Activated T-cell treated with anti-CD3 and anti-CD28 coated beads, Interleukin-2, amount 50 U/mL, for 72 hours (primary cell): Measurements from ENCODE around the gene ANKS1B. TPM values are rescaled to one million over a fixed set of nuclear protein-coding genes. Genes with fewer than 3 reads are reported as not detected.
"Not testable (repeated sequence)": the region's sequence is repeated elsewhere in the genome, so short reads cannot be mapped to it uniquely, and the experiment has no call there.

ENCODE experiments used
- ATAC-seq, 2 donors: fragments of 150-1000 bp; cut with Tn5 transposase; replicated peaks in 1 of 2; 2 replicates each; pipeline ENCODE4 v1.10.0; 2021; ENCODE audit warnings: moderate library complexity in 2 of 2, mild to moderate bottlenecking in 1 of 2
- DNase-seq, 2 donors: peaks; one replicate each; pipeline ENCODE4 v3.0.0; 2021 to 2022; ENCODE audit warnings: mixed read lengths in 1 of 2
- H3K27ac Mint-ChIP-seq: one replicate; pipeline ENCODE4 v1.8.0; 2022; ENCODE audit warnings: mild to moderate bottlenecking, moderate library complexity, mixed read lengths
- H3K27me3 Mint-ChIP-seq: one replicate; pipeline ENCODE4 v1.8.0; 2022; ENCODE audit warnings: low read depth, mixed read lengths
- H3K36me3 Mint-ChIP-seq, 2 donors: one replicate each; pipeline ENCODE4 v1.8.0; 2022; ENCODE audit warnings: mixed read lengths in 2 of 2, mild to moderate bottlenecking in 1 of 2; ENCODE audit not compliant: insufficient read depth in 2 of 2
- H3K4me1 Mint-ChIP-seq: one replicate; pipeline ENCODE4 v1.8.0; 2022; ENCODE audit warnings: low read depth, mixed read lengths
- H3K4me3 Mint-ChIP-seq, 2 donors: one replicate each; pipeline ENCODE4 v1.8.0; 2022; ENCODE audit warnings: mild to moderate bottlenecking in 2 of 2, mixed read lengths in 2 of 2, moderate library complexity in 2 of 2
- H3K9me3 Mint-ChIP-seq, 2 donors: one replicate each; pipeline ENCODE4 v1.8.0; 2022; ENCODE audit warnings: mixed read lengths in 2 of 2
- total RNA-seq, 2 donors: library from RNA; stranded (reverse); gene quantifications; one replicate each; pipeline ENCODE4 v1.2.3, GENCODE V29; 2022

The ANKS1B gene
- total RNA-seq, 2 donors from 2014 or later: 0.19 to 0.63 TPM

DNA sequence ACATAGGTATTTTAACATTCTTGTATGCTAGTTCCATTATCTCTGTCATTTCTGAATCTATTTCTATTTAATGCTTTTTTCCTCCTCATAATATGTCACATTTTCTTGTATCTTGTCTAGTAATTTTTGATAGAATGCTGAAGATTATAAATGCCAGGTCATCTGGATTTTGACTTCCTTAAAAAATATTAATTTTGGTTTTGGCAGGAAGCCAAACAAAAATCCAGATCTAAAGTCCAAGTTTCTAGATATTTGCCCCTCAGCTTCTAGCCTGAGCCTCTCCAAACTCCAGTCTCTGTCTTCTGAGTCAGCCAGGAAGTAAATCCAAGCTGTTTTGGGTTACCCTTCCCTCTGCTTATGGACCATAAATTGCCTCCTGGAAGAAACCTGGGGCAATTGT, 1004.2 kb downstream of the ANKS1B start:
- Mint-ChIP-seq H3K9me3 (peaks cover under 1 to 2% of the 10 kb centered on the region in 2 donors), H3K4me1 (no peaks in the 10 kb centered on the region), H3K36me3 (no peaks in the 10 kb centered on the region), H3K27me3 (peaks cover 5% of the 10 kb centered on the region), H3K4me3 (no peak overlapping the region), H3K27ac (no peak overlapping the region)
- ATAC-seq (no peak), DNase-seq (no peak)

DNA sequence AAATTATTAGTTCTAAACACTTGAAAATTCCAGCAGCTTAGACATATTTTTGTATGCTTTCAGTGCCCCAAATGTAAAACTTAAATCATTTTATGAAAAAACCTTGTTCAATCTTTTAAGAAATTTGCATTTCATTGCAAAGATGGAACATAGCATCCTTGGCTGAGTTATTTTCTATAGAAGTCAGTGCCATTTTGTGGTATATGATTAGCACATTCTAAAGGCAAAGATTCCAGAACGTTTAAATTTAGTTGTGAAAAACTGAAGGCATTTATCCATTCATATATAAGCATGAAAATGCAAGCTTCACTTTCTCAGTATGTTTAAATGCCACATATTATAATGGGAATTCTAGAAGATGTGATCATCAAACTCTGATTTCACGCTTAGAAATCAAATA, 1007.5 kb downstream of the ANKS1B start:
- no peak overlapping the region for H3K27ac Mint-ChIP-seq
- no peak for DNase-seq

DNA sequence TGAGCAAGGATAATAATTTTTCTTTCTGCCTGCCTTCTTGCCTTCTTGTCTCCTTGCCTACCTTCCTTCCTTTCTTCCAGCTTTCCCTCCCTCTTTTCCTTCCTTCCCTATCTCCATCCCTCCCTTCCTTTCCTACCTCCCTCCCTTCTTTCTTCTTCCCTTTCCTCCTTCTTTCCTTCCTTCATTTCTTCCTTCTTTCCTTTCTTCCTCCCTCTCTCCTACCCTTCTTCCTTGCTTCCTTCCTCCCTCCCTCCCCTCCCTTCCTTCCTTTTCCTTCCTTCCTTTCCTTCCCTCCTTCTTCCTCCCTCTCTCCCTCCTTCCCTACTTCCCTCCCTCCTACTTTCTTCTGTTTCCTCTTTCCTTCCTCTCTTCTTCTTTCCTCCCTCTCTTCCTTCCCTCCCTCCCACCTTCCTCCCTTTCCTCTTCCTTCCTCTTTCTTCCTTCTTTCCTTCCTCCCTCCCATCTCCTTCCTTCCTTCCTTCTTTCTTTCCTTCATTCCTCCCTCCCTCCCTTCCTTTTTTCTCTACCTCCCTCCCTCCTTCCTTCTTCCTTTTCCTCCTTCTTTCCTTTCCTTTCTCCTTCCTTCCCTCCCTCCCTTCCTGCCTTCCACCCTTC, 1009.9 kb downstream of the ANKS1B start:
- H3K27me3 Mint-ChIP-seq: peaks cover 5% of the 10 kb centered on the region
- H3K4me3 Mint-ChIP-seq: no peak overlapping the region
- no peak for DNase-seq
- no peaks in the 10 kb centered on the region for H3K4me1 Mint-ChIP-seq
- H3K36me3 Mint-ChIP-seq: no peaks in the 10 kb centered on the region
- H3K27ac Mint-ChIP-seq: no peak overlapping the region
- no peak for ATAC-seq
- no peaks in the 10 kb centered on the region for H3K9me3 Mint-ChIP-seq

More for the DNA sequence above, 1007.5 kb downstream of the ANKS1B start:
- no peak for ATAC-seq
- Mint-ChIP-seq H3K9me3 (peaks cover 0 to 2% of the 10 kb centered on the region in 2 donors), H3K4me1 (no peaks in the 10 kb centered on the region), H3K27me3 (peaks cover 5% of the 10 kb centered on the region), H3K4me3 (no peak overlapping the region), H3K36me3 (no peaks in the 10 kb centered on the region)

DNA sequence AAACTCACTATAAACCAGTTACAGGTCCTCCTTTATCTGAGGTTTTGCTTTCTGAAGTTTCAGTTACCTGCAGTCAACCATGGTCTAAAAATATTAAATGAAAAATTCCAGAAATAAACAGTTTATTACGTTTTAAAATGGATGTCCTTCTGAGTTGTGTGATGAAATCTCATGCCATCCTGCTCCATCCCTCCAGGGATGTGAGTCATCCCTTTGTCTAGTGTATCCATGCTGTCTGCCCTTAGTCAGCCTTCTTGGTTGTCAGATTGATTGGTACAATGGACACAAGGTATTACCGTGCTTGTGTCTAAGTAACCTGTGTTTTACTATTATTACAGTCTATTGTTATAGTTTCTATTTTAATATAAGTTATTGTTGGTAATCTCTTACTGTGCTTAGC, 1011.3 kb downstream of the ANKS1B start:
- H3K27me3 Mint-ChIP-seq: peaks cover 5% of the 10 kb centered on the region
- no peaks in the 10 kb centered on the region for H3K36me3 Mint-ChIP-seq
- no peaks in the 10 kb centered on the region for H3K9me3 Mint-ChIP-seq
- no peak overlapping the region for H3K27ac Mint-ChIP-seq
- no peak for ATAC-seq
- no peak overlapping the region for H3K4me3 Mint-ChIP-seq
- no peaks in the 10 kb centered on the region for H3K4me1 Mint-ChIP-seq
- DNase-seq: no peak

DNA sequence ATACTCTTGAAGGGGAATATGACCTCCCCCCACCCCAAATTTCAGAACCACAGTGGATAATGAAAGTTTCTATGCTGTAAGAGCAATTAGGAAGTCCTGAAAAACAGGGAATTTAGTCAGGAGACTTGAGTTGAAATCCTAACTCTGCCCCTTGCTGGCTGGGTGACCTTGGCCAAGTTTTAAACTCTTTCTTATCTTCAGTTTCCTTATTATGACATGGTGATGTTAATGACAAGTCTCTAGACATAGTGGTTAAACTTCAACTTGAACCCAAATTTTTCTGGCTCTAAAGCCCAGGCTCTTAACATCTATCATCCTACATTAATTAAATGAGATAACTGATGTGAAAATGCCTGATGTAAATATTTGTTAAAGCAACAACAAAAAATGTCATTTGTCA, 1013.8 kb downstream of the ANKS1B start:
- no peaks in the 10 kb centered on the region for H3K36me3 Mint-ChIP-seq
- H3K27ac Mint-ChIP-seq: no peak overlapping the region
- no peak for DNase-seq
- no peaks in the 10 kb centered on the region for H3K9me3 Mint-ChIP-seq
- peaks cover 3% of the 10 kb centered on the region for H3K27me3 Mint-ChIP-seq
- H3K4me3 Mint-ChIP-seq: no peak overlapping the region
- ATAC-seq: no peak
- H3K4me1 Mint-ChIP-seq: no peaks in the 10 kb centered on the region

DNA sequence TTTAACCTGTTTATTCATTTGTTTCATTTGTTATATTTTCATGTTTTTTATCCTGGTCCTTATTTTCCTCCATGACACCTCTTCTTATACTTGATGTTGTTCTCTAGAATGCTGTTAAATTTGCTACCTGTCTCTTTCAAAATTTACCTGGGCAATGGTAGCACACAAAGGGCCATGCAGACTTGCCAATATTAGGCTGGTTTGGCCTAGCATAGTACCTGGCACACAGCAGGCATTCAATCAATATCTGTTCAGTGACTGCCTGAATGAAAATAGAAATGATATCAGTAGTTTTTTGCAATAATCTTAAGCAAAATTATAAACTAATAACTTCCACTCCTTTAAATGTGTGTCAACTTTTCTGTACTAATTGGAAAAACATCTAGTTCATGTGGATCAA, 1014.5 kb downstream of the ANKS1B start:
- Mint-ChIP-seq H3K9me3 (no peaks in the 10 kb centered on the region), H3K36me3 (no peaks in the 10 kb centered on the region), H3K27ac (no peak overlapping the region), H3K27me3 (no peaks in the 10 kb centered on the region), H3K4me3 (no peak overlapping the region), H3K4me1 (no peaks in the 10 kb centered on the region)
- no peak for DNase-seq
- no peak for ATAC-seq

DNA sequence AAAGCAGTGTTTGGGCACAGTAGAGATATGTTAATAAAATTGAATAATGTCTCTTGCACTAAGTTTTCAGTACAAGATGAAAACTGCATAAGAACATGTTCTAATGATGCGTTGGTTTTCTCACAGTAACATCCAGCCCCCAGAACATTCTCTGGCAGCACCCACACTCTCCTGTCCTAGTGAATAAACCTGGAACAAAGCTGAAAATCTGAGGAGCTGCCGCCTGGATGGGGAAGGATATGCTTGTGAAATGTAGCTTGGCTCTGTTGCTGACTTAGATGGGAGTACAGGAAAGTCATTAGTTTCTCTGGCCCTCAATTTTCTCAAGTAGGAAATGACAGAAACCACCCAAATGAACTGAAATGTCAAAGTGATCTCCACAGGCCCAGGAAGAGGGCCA, 1015.8 kb downstream of the ANKS1B start:
- no peak overlapping the region for H3K27ac Mint-ChIP-seq
- DNase-seq (no peak), ATAC-seq (no peak)
- H3K4me1 Mint-ChIP-seq: no peaks in the 10 kb centered on the region
- H3K27me3 Mint-ChIP-seq: no peaks in the 10 kb centered on the region
- no peaks in the 10 kb centered on the region for H3K36me3 Mint-ChIP-seq
- H3K4me3 Mint-ChIP-seq: no peak overlapping the region
- H3K9me3 Mint-ChIP-seq: no peaks in the 10 kb centered on the region

DNA sequence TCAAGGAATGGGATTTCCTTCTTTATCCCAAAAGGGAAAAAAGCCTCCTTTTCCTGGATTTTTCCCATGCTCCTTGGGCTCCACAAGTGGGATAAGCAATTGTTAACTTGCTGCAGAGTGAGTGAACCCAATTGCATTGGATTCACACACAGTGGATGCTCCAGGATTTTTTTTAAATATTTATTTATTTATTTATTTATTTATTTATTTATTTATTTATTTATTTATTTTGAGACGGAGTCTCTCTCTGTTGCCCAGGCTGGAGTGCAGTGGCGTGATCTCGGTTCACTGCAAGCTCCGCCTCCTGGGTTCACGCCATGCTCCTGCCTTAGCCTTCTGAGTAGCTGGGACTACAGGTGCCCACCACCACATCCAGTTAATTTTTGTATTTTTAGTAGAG, 1027.6 kb downstream of the ANKS1B start:
- not testable (repeated sequence) for H3K36me3 Mint-ChIP-seq, ATAC-seq, DNase-seq, H3K4me1 Mint-ChIP-seq, H3K27ac Mint-ChIP-seq, H3K4me3 Mint-ChIP-seq, H3K9me3 Mint-ChIP-seq
- H3K27me3 Mint-ChIP-seq: peaks cover 12% of the 10 kb centered on the region

DNA sequence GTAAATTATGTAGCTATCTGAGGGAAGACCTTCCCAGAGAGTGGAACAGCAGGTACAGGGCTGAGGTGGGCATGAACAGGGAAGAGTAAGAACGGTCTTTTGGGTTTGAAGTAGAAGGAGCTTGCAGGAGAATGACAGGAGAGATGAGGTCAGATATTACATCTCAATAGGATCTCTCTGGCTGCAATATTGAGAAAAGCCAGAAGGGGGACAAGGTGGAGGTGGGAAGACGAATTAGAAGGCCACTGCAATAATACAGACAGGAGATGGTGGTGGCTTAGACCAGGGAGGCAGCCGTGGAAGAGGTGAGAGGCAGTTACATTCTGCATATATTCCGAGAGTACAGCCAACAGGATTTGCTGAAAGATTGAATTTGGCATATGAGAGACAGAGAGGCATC, 1029.5 kb downstream of the ANKS1B start:
- DNase-seq (no peak), ATAC-seq (no peak)
- H3K27me3 Mint-ChIP-seq: peaks cover 18% of the 10 kb centered on the region
- no peaks in the 10 kb centered on the region for H3K36me3 Mint-ChIP-seq
- no peak overlapping the region for H3K27ac Mint-ChIP-seq
- H3K4me3 Mint-ChIP-seq: no peak overlapping the region
- H3K4me1 Mint-ChIP-seq: no peaks in the 10 kb centered on the region
- peaks cover 0 to 2% of the 10 kb centered on the region in 2 donors for H3K9me3 Mint-ChIP-seq

DNA sequence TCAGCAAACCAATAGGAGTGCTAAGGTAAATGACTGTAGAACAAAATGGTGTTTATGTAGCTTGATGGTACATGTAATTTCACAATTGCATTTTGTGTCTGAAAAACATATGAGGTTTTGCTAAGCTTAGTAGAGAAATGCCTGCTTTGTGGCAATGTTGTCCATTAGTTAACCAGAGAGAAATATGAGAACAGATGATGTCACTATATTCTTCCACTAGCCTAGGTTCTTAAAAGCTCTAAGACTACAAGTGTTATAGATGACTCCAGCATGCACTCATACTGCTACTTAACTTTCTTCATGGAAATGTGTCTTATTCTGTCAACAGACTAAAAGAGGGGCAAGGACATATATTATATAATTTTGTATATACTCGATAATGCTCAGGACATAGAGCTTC, 1030.2 kb downstream of the ANKS1B start:
- peaks cover 18% of the 10 kb centered on the region for H3K27me3 Mint-ChIP-seq
- no peak for ATAC-seq
- H3K9me3 Mint-ChIP-seq: no peaks in the 10 kb centered on the region
- no peak overlapping the region for H3K27ac Mint-ChIP-seq
- no peak for DNase-seq
- H3K4me1 Mint-ChIP-seq: no peaks in the 10 kb centered on the region
- no peak overlapping the region for H3K4me3 Mint-ChIP-seq
- no peaks in the 10 kb centered on the region for H3K36me3 Mint-ChIP-seq

DNA sequence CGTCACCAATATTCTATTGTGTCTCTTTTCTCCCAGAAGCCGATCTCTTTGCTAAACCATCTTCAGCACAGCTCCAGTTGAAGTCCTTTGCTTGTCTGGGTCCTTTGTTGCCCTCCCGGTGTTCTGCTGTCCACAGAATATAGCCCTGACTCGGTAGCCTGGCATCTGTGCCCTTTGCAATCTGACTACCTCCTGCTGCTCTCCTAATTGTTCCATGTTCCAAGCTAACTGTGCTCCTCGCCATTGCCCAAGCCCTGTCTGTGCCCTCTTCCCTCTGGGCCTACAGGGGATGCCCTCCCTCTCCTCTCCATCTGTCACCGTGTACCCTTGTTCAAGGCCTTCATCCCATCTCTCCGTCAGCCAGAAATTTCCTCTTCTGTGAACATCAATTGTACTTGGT, 1033.3 kb downstream of the ANKS1B start:
- H3K9me3 Mint-ChIP-seq: no peaks in the 10 kb centered on the region
- H3K4me3 Mint-ChIP-seq: no peak overlapping the region
- no peak overlapping the region for H3K27ac Mint-ChIP-seq
- no peaks in the 10 kb centered on the region for H3K36me3 Mint-ChIP-seq
- ATAC-seq: no peak
- no peak for DNase-seq
- no peaks in the 10 kb centered on the region for H3K4me1 Mint-ChIP-seq
- peaks cover 12% of the 10 kb centered on the region for H3K27me3 Mint-ChIP-seq

DNA sequence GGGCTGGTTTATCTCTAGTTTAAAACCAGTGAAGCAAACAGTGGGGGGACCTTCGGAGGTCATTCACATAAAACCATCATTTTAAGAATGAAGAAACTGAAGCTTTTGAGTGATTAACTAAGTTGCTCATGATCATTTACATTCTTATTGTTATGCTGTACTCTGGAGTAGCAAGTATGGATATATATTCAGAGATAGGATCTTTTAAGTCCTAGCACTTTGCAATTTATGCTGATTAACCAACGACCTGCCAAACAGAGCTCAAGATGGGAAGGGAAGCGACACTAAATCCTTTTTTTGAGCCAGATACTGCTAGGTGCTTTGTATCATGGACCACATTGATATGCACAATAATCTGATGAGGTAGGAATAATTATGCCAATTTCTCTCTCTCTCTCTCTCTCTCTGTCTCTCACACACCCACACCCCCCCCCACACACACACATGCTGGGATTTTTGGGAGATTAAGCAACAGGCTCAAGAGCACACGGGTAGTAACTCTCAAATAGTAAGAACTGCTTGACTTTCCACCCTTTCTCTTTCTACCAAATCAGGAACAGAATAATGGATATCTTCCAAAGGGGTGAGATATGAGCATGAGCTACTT, 1036.3 kb downstream of the ANKS1B start:
- Mint-ChIP-seq H3K4me1 (no peaks in the 10 kb centered on the region), H3K9me3 (no peaks in the 10 kb centered on the region), H3K4me3 (no peak overlapping the region), H3K27ac (no peak overlapping the region), H3K36me3 (no peaks in the 10 kb centered on the region), H3K27me3 (peaks cover 6% of the 10 kb centered on the region)
- DNase-seq (no peak), ATAC-seq (no peak)

DNA sequence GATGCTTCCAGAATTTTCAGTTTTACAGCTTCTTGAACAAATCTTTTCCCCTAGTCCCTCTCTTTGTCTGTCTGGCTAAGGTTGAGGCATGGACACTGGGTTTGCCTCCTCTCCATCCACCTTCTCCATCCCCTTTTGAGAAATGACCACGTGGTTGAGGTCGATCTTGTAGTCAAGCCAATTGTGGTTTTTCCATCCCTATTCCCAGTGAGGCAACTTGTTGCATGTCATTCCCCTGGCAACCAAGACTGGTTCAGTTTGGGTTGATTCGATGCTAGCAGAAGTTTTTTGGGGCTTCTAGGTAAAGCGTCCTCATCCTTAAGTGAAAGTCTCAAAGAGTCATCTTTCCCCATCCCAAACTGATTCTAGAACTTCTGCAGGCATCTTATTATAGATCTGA, 1038.9 kb downstream of the ANKS1B start:
- Mint-ChIP-seq H3K36me3 (no peaks in the 10 kb centered on the region), H3K4me1 (no peaks in the 10 kb centered on the region), H3K27ac (no peak overlapping the region), H3K9me3 (no peaks in the 10 kb centered on the region), H3K4me3 (no peak overlapping the region), H3K27me3 (no peaks in the 10 kb centered on the region)
- ATAC-seq (no peak), DNase-seq (no peak)

DNA sequence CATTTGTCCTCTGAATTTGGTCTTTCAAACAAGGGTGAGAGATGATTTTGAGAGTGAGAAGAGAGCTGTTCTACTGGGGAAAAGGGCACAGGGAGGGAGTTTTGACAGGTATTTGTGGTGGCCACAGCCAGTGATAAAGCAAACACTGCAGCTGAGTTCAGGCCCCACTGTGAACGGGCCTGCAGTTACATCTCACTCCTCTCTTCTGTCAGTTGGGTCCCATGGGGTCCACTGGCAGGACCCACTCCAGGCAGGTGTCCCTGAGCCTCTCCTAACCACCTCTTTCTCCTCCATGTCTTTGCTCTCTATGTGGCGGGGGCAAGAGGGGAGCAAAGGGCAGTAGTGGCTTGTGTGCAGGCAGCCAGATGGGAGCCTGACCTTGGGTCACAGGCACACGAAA, 1044.8 kb downstream of the ANKS1B start:
- DNase-seq: no peak
- no peaks in the 10 kb centered on the region for H3K9me3 Mint-ChIP-seq
- H3K36me3 Mint-ChIP-seq: no peaks in the 10 kb centered on the region
- no peaks in the 10 kb centered on the region for H3K27me3 Mint-ChIP-seq
- H3K4me1 Mint-ChIP-seq: no peaks in the 10 kb centered on the region
- H3K4me3 Mint-ChIP-seq: no peak overlapping the region
- no peak overlapping the region for H3K27ac Mint-ChIP-seq
- ATAC-seq: no peak
